Measurements from ENCODE around the gene MANSC1.
A peak's percentile ranks its signal among the peaks of the same experiment; 100 is the strongest.

The MANSC1 gene

DNA sequence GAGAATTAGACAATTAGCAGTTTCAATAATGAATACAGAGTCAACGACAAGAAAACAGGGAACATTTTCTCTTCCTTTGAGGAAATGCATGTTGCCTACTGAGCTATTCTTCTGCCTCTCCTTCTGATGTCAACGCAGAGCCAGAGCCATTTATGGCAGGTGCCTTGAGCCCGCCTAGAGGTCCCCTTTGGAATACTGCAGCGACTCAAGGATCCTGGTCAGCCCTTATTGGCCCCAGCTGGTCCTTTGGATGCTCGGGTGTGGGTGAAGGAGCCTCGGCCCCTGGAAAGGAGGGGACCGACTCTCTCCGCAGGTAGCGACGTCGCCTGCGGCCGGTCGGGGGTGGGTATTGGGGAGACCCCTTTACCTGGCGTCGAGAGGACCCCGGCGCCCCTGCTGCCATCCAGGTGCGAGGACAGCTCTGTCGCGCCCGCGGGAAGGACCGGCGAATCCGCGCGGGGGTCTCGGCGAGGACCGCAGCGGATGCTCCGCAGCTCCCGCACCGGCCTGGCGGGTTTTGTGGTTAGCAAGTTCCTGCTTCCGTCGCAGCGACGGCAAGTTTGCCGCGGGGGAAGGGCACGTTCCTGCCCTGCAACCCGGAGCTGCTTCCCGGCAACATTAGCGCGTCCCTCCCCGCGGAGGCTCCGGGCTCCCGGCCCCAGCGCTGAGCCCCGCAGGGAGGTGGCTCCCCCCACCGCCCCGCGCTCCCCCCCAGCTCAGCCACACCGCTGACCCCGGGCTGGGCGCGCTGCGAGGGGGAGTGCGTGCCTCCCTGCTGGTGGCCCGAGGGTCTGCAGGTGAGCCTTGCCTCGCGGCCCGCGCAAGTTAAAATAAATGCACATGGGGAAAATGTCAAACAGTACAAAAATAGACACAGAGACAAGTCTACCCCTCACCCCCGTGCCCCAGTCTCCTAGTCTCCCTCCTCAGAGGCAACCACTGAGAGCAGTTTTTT lies at the start of gene MANSC1:
TSS of gene MANSC1 (minus strand) at position 532 of the 955 bp plus-strand sequence. CDS start 6,928 bp downstream, outside the sequence.
- H3K9me3 ChIP-seq (ENCODE audit: low read length), result no peaks in the 10 kb centered on the region
- H3K36me3 ChIP-seq (ENCODE audit: insufficient read depth, low read length), result no peaks in the 10 kb centered on the region
- peaks cover 8% of the 10 kb centered on the region for H3K4me1 ChIP-seq (ENCODE audit: insufficient read depth, low read length)
- no peaks in the 10 kb centered on the region for H3K27me3 ChIP-seq (ENCODE audit: control insufficient read depth in 1 of 2, insufficient read depth in 2 of 2, low read length in 2 of 2)
- H3K9ac ChIP-seq (ENCODE audit: low read length), result peak within 1 kb of the TSS; percentile 63
- peak within 1 kb of the TSS; percentile 79 to 82 for H3K4me3 ChIP-seq (ENCODE audit: low read depth in 1 of 2, low read length in 2 of 2)
- H3K27ac ChIP-seq (ENCODE audit: low read depth, low read length), result peak within 1 kb of the TSS; percentile 73

DNA sequence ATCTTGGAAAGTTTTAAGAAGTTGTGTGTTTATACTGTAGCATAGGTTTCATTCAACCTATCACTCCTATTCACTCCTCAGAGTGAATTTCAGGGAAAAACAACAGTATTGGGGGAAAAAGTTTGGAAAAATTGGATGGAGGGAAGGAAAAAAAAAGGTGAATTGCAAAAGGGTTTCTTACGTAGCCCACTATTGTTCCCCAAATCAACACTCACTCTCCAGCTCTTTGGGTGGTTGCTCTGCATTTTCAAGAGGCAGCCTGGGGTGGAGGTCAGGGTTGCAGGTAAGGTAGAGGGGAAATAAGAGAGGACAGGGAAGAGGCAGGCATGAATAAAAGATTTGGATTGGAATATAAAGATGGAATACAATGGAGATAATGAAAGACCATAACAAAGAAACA lies 49.1 kb upstream of the MANSC1 start:
- H3K4me1 ChIP-seq (ENCODE audit: insufficient read depth, low read length), result peaks cover 20% of the 10 kb centered on the region

DNA sequence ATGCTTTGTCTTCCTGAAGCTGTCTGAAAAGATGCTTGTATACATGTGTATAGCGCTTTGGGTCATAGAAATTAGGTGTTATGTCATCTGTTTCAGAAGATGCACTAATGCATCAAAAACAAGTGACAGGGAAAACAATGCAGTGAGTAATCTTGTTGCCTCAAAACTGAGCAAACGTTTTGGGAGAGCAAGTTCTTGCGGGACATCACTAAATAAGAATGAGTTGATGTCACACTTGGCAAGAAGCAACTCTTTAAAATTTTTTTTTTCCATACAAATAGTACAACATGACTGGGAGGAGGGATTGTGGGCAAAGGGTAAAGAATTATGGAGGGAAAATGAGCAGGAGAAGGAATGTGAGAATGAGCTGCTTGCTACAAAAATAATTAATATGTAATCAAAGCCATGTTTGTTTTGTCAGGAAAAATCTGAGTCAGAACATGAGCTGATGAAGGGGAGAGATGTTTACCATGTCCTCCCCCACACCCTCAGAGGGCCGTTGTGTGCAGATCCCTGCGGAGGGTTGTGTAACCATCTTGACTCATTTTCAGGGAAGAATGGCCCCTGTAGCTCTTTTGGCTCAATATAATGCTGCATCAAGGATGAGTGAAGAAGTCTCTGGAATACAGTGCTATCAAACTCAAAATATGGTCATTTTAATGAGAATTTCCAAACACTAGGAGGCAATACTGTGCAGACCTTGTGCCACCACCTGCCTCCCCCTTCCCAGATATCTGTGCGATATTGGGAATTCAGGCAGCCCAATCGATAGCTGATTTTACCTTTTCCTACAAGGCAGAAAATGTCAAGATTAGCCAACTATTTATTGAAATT lies 48.2 kb upstream of the MANSC1 start:
- H3K4me3 ChIP-seq (ENCODE audit: low read depth in 1 of 2, low read length in 2 of 2), result no peak overlapping the region
- no peak overlapping the region for H3K27ac ChIP-seq (ENCODE audit: low read depth, low read length)
- H3K9ac ChIP-seq (ENCODE audit: low read length), result no peak overlapping the region
- H3K36me3 ChIP-seq (ENCODE audit: insufficient read depth, low read length), result no peaks in the 10 kb centered on the region
- H3K27me3 ChIP-seq (ENCODE audit: control insufficient read depth in 1 of 2, insufficient read depth in 2 of 2, low read length in 2 of 2), result no peaks in the 10 kb centered on the region
- H3K4me1 ChIP-seq (ENCODE audit: insufficient read depth, low read length), result peaks cover 17% of the 10 kb centered on the region
- H3K9me3 ChIP-seq (ENCODE audit: low read length), result no peaks in the 10 kb centered on the region

More for the DNA sequence above, 49.1 kb upstream of the MANSC1 start:
- Histone ChIP-seq H3K9ac (ENCODE audit: low read length) (no peak overlapping the region), H3K27me3 (ENCODE audit: control insufficient read depth in 1 of 2, insufficient read depth in 2 of 2, low read length in 2 of 2) (no peaks in the 10 kb centered on the region), H3K36me3 (ENCODE audit: insufficient read depth, low read length) (no peaks in the 10 kb centered on the region), H3K9me3 (ENCODE audit: low read length) (no peaks in the 10 kb centered on the region), H3K4me3 (ENCODE audit: low read depth in 1 of 2, low read length in 2 of 2) (no peak overlapping the region), H3K27ac (ENCODE audit: low read depth, low read length) (no peak overlapping the region)

DNA sequence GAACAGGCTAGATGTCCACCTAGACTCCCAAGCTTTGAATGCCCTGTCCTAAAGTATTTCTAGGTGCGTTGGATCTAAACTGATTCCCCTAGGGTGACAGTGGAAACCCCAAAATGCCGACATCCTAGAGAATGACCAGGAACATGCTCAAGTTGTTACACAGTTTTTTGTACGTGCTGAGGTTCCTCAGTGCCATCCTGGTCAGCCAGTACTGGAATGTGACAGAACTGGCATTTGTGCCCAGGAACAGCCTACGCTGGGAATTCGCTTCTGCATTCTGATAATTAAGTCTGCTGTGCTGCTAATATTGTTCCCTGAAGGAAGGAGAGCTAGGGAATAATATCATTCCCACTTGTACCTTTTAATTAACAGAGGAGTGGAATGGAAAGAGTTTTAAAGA lies 47.1 kb upstream of the MANSC1 start:
- Histone ChIP-seq H3K36me3 (ENCODE audit: insufficient read depth, low read length) (no peaks in the 10 kb centered on the region), H3K4me1 (ENCODE audit: insufficient read depth, low read length) (peaks cover 15% of the 10 kb centered on the region), H3K9me3 (ENCODE audit: low read length) (no peaks in the 10 kb centered on the region), H3K4me3 (ENCODE audit: low read depth in 1 of 2, low read length in 2 of 2) (no peak overlapping the region), H3K27me3 (ENCODE audit: control insufficient read depth in 1 of 2, insufficient read depth in 2 of 2, low read length in 2 of 2) (no peaks in the 10 kb centered on the region), H3K27ac (ENCODE audit: low read depth, low read length) (no peak overlapping the region), H3K9ac (ENCODE audit: low read length) (no peak overlapping the region)

DNA sequence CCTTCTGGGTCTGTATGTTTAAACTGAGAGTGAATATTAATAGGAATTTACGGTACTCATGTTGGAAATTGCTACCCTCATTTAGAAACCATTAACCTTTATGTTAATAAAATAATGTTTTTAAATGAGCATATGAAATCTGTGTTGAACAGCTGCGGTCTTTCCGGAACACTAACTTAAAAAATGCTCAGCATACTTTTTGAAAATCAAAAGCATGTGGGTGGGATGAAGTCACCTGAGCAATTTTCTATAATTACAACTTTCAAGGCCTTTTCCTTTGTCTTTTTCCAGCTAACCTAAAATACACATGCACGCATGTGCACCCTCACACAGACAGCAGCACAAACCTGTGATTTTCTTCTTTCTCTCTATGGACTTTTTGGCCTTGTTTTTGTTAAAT lies 46.7 kb upstream of the MANSC1 start:
- Histone ChIP-seq H3K9ac (ENCODE audit: low read length) (no peak overlapping the region), H3K27ac (ENCODE audit: low read depth, low read length) (no peak overlapping the region), H3K4me1 (ENCODE audit: insufficient read depth, low read length) (peaks cover 15% of the 10 kb centered on the region), H3K9me3 (ENCODE audit: low read length) (no peaks in the 10 kb centered on the region), H3K4me3 (ENCODE audit: low read depth in 1 of 2, low read length in 2 of 2) (no peak overlapping the region), H3K36me3 (ENCODE audit: insufficient read depth, low read length) (no peaks in the 10 kb centered on the region), H3K27me3 (ENCODE audit: control insufficient read depth in 1 of 2, insufficient read depth in 2 of 2, low read length in 2 of 2) (no peaks in the 10 kb centered on the region)

DNA sequence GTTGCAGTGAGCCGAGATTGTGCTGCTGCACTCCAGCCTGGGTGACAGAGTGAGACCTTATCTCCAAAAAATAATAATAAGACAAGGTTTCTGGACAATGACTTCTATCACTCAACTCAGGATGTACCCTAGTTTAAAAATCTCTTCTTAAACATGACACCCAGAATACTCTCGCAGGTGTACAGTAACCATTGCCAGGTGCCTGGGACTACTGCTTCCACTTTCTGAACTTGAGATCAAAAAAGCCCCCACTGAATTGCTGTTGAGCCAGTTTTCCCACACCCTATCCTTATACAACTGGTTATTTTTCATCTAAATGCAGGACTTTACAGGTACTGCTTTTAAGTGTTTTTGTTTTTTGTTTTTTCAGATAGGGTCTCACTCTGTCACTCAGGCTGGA lies 43.1 kb upstream of the MANSC1 start:
- Histone ChIP-seq H3K9me3 (ENCODE audit: low read length) (no peaks in the 10 kb centered on the region), H3K4me3 (ENCODE audit: low read depth in 1 of 2, low read length in 2 of 2) (no peak overlapping the region), H3K27ac (ENCODE audit: low read depth, low read length) (no peak overlapping the region), H3K9ac (ENCODE audit: low read length) (no peak overlapping the region), H3K36me3 (ENCODE audit: insufficient read depth, low read length) (no peaks in the 10 kb centered on the region), H3K27me3 (ENCODE audit: control insufficient read depth in 1 of 2, insufficient read depth in 2 of 2, low read length in 2 of 2) (no peaks in the 10 kb centered on the region), H3K4me1 (ENCODE audit: insufficient read depth, low read length) (peaks cover 8% of the 10 kb centered on the region)

DNA sequence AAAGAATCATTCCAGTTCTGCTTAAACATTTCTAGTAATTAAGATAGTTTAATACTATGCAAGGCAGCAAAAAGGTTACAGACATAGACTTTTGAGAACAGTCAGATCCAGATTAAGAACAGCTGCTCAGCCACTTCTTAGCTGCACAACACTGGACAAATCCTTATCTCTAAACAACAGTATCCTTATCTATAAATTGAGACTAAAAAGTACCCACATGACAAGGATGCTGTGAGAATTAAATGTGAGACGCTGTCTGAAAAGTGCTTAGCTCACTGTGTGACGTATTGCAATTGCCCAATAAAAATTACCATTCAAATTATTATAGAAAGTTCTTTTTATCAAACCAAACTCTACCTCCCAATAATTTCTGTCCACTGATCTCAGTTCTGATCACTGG lies 42.4 kb upstream of the MANSC1 start:
- H3K27me3 ChIP-seq (ENCODE audit: control insufficient read depth in 1 of 2, insufficient read depth in 2 of 2, low read length in 2 of 2), result no peaks in the 10 kb centered on the region
- H3K27ac ChIP-seq (ENCODE audit: low read depth, low read length), result no peak overlapping the region
- H3K9ac ChIP-seq (ENCODE audit: low read length), result no peak overlapping the region
- H3K9me3 ChIP-seq (ENCODE audit: low read length), result no peaks in the 10 kb centered on the region
- H3K4me1 ChIP-seq (ENCODE audit: insufficient read depth, low read length), result peaks cover under 1% of the 10 kb centered on the region
- H3K36me3 ChIP-seq (ENCODE audit: insufficient read depth, low read length), result no peaks in the 10 kb centered on the region
- H3K4me3 ChIP-seq (ENCODE audit: low read depth in 1 of 2, low read length in 2 of 2), result no peak overlapping the region

DNA sequence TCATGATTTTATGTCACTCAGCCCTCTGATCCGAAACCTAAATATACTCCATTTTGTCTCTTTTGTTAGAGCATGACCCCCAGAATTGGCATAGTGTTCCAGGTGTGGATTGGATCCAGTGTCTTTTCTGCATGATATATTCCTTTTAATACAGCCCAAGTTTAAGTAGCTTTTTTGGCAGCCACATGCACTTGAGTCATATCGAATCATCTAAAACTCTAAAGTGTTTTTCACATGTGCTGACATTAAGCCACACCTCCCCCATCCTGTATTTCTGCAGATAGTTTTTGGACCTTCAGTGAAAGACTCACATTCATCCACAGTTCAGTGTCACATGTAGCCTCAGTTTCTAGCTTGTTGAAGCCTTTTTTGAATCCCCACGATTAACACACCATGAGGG lies 37.5 kb upstream of the MANSC1 start:
- H3K27ac ChIP-seq (ENCODE audit: low read depth, low read length), result no peak overlapping the region
- no peaks in the 10 kb centered on the region for H3K9me3 ChIP-seq (ENCODE audit: low read length)
- H3K36me3 ChIP-seq (ENCODE audit: insufficient read depth, low read length), result no peaks in the 10 kb centered on the region
- no peaks in the 10 kb centered on the region for H3K27me3 ChIP-seq (ENCODE audit: control insufficient read depth in 1 of 2, insufficient read depth in 2 of 2, low read length in 2 of 2)
- no peak overlapping the region for H3K4me3 ChIP-seq (ENCODE audit: low read depth in 1 of 2, low read length in 2 of 2)
- H3K4me1 ChIP-seq (ENCODE audit: insufficient read depth, low read length), result no peaks in the 10 kb centered on the region
- H3K9ac ChIP-seq (ENCODE audit: low read length), result no peak overlapping the region

DNA sequence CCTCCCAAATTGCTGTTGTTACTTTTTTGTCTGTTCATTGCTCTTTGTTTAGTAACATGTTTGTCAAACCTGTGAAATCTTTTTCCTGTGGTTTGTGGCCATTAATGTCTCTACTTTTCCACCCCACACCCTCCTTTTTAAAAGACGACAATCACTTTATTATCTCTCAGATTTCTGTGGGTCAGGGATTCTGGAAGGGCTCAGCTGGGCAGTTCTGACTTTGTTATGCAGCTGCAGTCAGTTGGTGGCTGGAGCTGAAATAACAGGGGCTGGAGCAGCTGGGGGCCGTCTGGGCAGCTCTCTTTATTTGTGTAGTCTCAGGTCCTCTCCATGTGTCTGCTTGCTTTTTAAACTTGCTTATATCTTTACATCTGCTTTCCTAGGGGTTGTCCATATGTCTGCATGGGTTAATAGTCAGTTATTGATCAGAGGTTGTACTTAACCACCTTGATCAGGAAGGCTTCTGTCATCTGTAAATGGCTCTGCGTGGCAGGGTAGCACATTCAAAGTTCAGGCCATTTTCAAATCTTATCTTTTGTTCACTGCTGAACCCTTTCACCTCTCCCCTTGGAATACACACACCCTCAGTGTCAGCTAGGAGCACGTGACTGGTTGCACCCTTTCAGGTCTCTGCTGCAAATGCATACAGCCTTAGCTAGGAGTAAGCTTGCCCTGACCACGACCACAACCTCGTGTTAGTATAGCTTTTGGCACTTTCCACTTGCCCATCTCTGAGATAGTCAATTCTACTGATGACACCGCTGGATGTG lies 34.7 kb upstream of the MANSC1 start:
- no peak overlapping the region for H3K9ac ChIP-seq (ENCODE audit: low read length)
- no peaks in the 10 kb centered on the region for H3K4me1 ChIP-seq (ENCODE audit: insufficient read depth, low read length)
- no peaks in the 10 kb centered on the region for H3K9me3 ChIP-seq (ENCODE audit: low read length)
- H3K36me3 ChIP-seq (ENCODE audit: insufficient read depth, low read length), result no peaks in the 10 kb centered on the region
- H3K27ac ChIP-seq (ENCODE audit: low read depth, low read length), result no peak overlapping the region
- no peaks in the 10 kb centered on the region for H3K27me3 ChIP-seq (ENCODE audit: control insufficient read depth in 1 of 2, insufficient read depth in 2 of 2, low read length in 2 of 2)
- H3K4me3 ChIP-seq (ENCODE audit: low read depth in 1 of 2, low read length in 2 of 2), result no peak overlapping the region

DNA sequence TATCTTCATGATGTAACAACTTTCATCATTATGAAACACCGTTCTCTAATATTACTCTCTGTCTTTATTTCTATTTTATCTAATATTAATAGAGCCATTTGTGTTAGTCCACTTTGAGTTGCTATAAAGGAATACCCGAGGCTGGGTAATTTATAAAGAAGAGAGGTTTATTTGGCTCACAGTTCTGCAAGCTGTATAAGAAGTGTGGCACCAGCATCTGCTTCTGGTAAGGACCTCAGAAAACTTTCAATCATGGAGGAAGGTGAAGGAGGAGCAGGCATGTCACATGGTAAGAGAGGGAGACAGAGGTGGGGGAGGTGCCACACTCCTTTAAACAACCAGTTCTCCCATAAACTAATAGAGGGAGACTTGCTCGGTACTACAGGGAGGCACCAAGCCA lies 31.9 kb upstream of the MANSC1 start:
- H3K4me1 ChIP-seq (ENCODE audit: insufficient read depth, low read length), result no peaks in the 10 kb centered on the region
- H3K4me3 ChIP-seq (ENCODE audit: low read depth in 1 of 2, low read length in 2 of 2), result no peak overlapping the region
- H3K9ac ChIP-seq (ENCODE audit: low read length), result no peak overlapping the region
- H3K36me3 ChIP-seq (ENCODE audit: insufficient read depth, low read length), result no peaks in the 10 kb centered on the region
- H3K27me3 ChIP-seq (ENCODE audit: control insufficient read depth in 1 of 2, insufficient read depth in 2 of 2, low read length in 2 of 2), result no peaks in the 10 kb centered on the region
- H3K9me3 ChIP-seq (ENCODE audit: low read length), result no peaks in the 10 kb centered on the region
- H3K27ac ChIP-seq (ENCODE audit: low read depth, low read length), result no peak overlapping the region
